IPS-18a (cell line): ENCODE measurements around the gene CTNNBL1.

Experiments used
- H3K27ac ChIP-seq: one replicate; pipeline ENCODE4 v1.5.1; 2013; ENCODE audit warnings: low read length
- H3K27me3 ChIP-seq: one replicate; pipeline ENCODE4 v1.6.1; 2013; ENCODE audit warnings: mild to moderate bottlenecking, low read length; ENCODE audit not compliant: control insufficient read depth, insufficient read depth
- H3K36me3 ChIP-seq: one replicate; pipeline ENCODE4 v1.6.1; 2013; ENCODE audit warnings: low read depth, low read length; ENCODE audit not compliant: control insufficient read depth
- H3K4me1 ChIP-seq: one replicate; pipeline ENCODE4 v1.6.1; 2013; ENCODE audit warnings: low read depth, low read length; ENCODE audit not compliant: control insufficient read depth
- H3K4me3 ChIP-seq: one replicate; pipeline ENCODE4 v1.5.1; 2013; ENCODE audit warnings: low read length
- H3K9ac ChIP-seq: one replicate; pipeline ENCODE4 v1.6.1; 2013; ENCODE audit warnings: mild to moderate bottlenecking, low read length, moderate library complexity
- H3K9me3 ChIP-seq: one replicate; pipeline ENCODE4 v1.6.1; 2013; ENCODE audit warnings: low read depth, low read length; ENCODE audit not compliant: control insufficient read depth

The CTNNBL1 gene

GRCh38 chr20:37773291-37773826 lies 79.5 kb downstream of the CTNNBL1 start:
- Histone ChIP-seq H3K27me3 (no peaks in the 10 kb centered on the region), H3K9ac (no peak overlapping the region), H3K36me3 (no peaks in the 10 kb centered on the region), H3K4me3 (no peak overlapping the region), H3K27ac (no peak overlapping the region), H3K4me1 (no peaks in the 10 kb centered on the region), H3K9me3 (no peaks in the 10 kb centered on the region)

GRCh38 chr20:37774156-37774555 lies 80.3 kb downstream of the CTNNBL1 start:
- Histone ChIP-seq H3K9me3 (no peaks in the 10 kb centered on the region), H3K9ac (no peak overlapping the region), H3K36me3 (no peaks in the 10 kb centered on the region), H3K4me3 (no peak overlapping the region), H3K27me3 (no peaks in the 10 kb centered on the region), H3K4me1 (no peaks in the 10 kb centered on the region), H3K27ac (no peak overlapping the region)

GRCh38 chr20:37775200-37775599 lies 81.4 kb downstream of the CTNNBL1 start:
- H3K4me1 ChIP-seq: no peaks in the 10 kb centered on the region
- no peaks in the 10 kb centered on the region for H3K27me3 ChIP-seq
- H3K9ac ChIP-seq: no peak overlapping the region
- no peaks in the 10 kb centered on the region for H3K9me3 ChIP-seq
- H3K36me3 ChIP-seq: no peaks in the 10 kb centered on the region
- no peak overlapping the region for H3K27ac ChIP-seq
- no peak overlapping the region for H3K4me3 ChIP-seq

GRCh38 chr20:37776049-37776448 lies 82.2 kb downstream of the CTNNBL1 start:
- no peaks in the 10 kb centered on the region for H3K4me1 ChIP-seq
- no peaks in the 10 kb centered on the region for H3K36me3 ChIP-seq
- H3K27me3 ChIP-seq: no peaks in the 10 kb centered on the region
- no peaks in the 10 kb centered on the region for H3K9me3 ChIP-seq
- no peak overlapping the region for H3K27ac ChIP-seq
- H3K4me3 ChIP-seq: no peak overlapping the region
- H3K9ac ChIP-seq: no peak overlapping the region

GRCh38 chr20:37776526-37776925 lies 82.7 kb downstream of the CTNNBL1 start:
- H3K4me1 ChIP-seq: no peaks in the 10 kb centered on the region
- H3K36me3 ChIP-seq: no peaks in the 10 kb centered on the region
- H3K27me3 ChIP-seq: no peaks in the 10 kb centered on the region
- H3K27ac ChIP-seq: no peak overlapping the region
- H3K4me3 ChIP-seq: no peak overlapping the region
- H3K9me3 ChIP-seq: no peaks in the 10 kb centered on the region
- no peak overlapping the region for H3K9ac ChIP-seq

GRCh38 chr20:37777012-37777950 lies 83.5 kb downstream of the CTNNBL1 start:
- Histone ChIP-seq H3K27me3 (no peaks in the 10 kb centered on the region), H3K4me1 (no peaks in the 10 kb centered on the region), H3K9me3 (no peaks in the 10 kb centered on the region), H3K27ac (no peak overlapping the region), H3K4me3 (no peak overlapping the region), H3K9ac (no peak overlapping the region), H3K36me3 (no peaks in the 10 kb centered on the region)

- H3K4me3 ChIP-seq: no peak overlapping the region
- H3K27ac ChIP-seq: no peak overlapping the region
- H3K9me3 ChIP-seq: no peaks in the 10 kb centered on the region
- H3K9ac ChIP-seq: no peak overlapping the region
- no peaks in the 10 kb centered on the region for H3K36me3 ChIP-seq
- H3K4me1 ChIP-seq: no peaks in the 10 kb centered on the region
- no peaks in the 10 kb centered on the region for H3K27me3 ChIP-seq
These were observed 84.3 kb downstream of the CTNNBL1 start for GRCh38 chr20:37777988-37778659.

GRCh38 chr20:37781626-37782025 lies 87.8 kb downstream of the CTNNBL1 start:
- H3K4me3 ChIP-seq: no peak overlapping the region
- no peaks in the 10 kb centered on the region for H3K9me3 ChIP-seq
- H3K27ac ChIP-seq: no peak overlapping the region
- no peaks in the 10 kb centered on the region for H3K36me3 ChIP-seq
- no peaks in the 10 kb centered on the region for H3K27me3 ChIP-seq
- H3K9ac ChIP-seq: no peak overlapping the region
- H3K4me1 ChIP-seq: no peaks in the 10 kb centered on the region

- H3K4me1 ChIP-seq: no peaks in the 10 kb centered on the region
- H3K27ac ChIP-seq: no peak overlapping the region
- no peak overlapping the region for H3K9ac ChIP-seq
These were observed 92.2 kb downstream of the CTNNBL1 start for GRCh38 chr20:37786043-37786442.

GRCh38 chr20:37789408-37789807 lies 95.6 kb downstream of the CTNNBL1 start:
- Histone ChIP-seq H3K27me3 (no peaks in the 10 kb centered on the region), H3K27ac (no peak overlapping the region), H3K4me3 (no peak overlapping the region), H3K36me3 (peaks cover 10% of the 10 kb centered on the region), H3K9me3 (no peaks in the 10 kb centered on the region), H3K4me1 (no peaks in the 10 kb centered on the region), H3K9ac (no peak overlapping the region)

More at GRCh38 chr20:37786043-37786442, 92.2 kb downstream of the CTNNBL1 start:
- H3K9me3 ChIP-seq: no peaks in the 10 kb centered on the region
- H3K27me3 ChIP-seq: no peaks in the 10 kb centered on the region
- H3K4me3 ChIP-seq: no peak overlapping the region
- H3K36me3 ChIP-seq: peaks cover 10% of the 10 kb centered on the region

GRCh38 chr20:37790900-37791299 lies 97.1 kb downstream of the CTNNBL1 start:
- Histone ChIP-seq H3K4me3 (no peak overlapping the region), H3K9me3 (no peaks in the 10 kb centered on the region), H3K27me3 (no peaks in the 10 kb centered on the region), H3K9ac (no peak overlapping the region), H3K36me3 (peaks cover 10% of the 10 kb centered on the region), H3K27ac (no peak overlapping the region), H3K4me1 (no peaks in the 10 kb centered on the region)
